Measurements from ENCODE around the gene ZNF575.
"Not testable (repeated sequence)": the region's sequence is repeated elsewhere in the genome, so short reads cannot be mapped to it uniquely, and the experiment has no call there.

The ZNF575 gene

DNA sequence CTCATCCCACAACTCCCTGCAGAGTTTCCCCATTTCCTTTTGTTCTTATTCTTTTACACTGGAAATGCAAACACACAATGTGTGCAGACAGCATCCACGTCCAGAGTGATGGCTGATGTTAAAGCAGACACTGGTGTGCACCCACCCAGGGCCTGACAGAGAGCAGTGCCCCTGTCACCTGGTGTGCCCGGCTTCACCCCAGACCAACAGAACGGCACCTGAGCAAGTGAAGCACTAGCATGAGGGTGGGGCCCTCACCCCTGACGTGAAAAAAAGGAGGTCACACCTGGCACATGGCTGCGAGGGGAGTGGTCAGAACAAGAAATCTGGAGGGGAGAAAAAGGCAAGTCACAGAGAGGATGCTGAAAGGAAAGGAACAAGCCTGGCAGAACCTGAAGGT, 12.3 kb downstream of the ZNF575 start:
- H4K20me1 ChIP-seq (ENCODE audit: insufficient read depth, low read length, poor library complexity, severe bottlenecking) = no peaks in the 10 kb centered on the region
- H3K9me2 ChIP-seq (replicated peaks; ENCODE audit: low read depth, low read length) = no peaks in the 10 kb centered on the region
- no peaks in the 10 kb centered on the region for H3K9me3 ChIP-seq (ENCODE audit: insufficient read depth, low read depth, low read length)
- H3K27me3 ChIP-seq (ENCODE audit: insufficient read depth, low read length, poor library complexity, severe bottlenecking) = no peaks in the 10 kb centered on the region
- no peaks in the 10 kb centered on the region for H3K4me1 ChIP-seq (ENCODE audit: insufficient read depth, low read length, poor library complexity, severe bottlenecking)
- no peak overlapping the region for H3K4me2 ChIP-seq (ENCODE audit: low read depth, low read length, poor library complexity, severe bottlenecking)
- no peak overlapping the region for H3K9ac ChIP-seq (ENCODE audit: low read depth, low read length, poor library complexity, severe bottlenecking)
- no peak overlapping the region for H3K4me3 ChIP-seq (ENCODE audit: low read length, poor library complexity, severe bottlenecking)
- no peak overlapping the region for H2AFZ ChIP-seq (ENCODE audit: low read length)
- no peaks in the 10 kb centered on the region for H3K79me2 ChIP-seq (ENCODE audit: insufficient read depth, low read length)
- TF ChIP-seq, protein P1, sequence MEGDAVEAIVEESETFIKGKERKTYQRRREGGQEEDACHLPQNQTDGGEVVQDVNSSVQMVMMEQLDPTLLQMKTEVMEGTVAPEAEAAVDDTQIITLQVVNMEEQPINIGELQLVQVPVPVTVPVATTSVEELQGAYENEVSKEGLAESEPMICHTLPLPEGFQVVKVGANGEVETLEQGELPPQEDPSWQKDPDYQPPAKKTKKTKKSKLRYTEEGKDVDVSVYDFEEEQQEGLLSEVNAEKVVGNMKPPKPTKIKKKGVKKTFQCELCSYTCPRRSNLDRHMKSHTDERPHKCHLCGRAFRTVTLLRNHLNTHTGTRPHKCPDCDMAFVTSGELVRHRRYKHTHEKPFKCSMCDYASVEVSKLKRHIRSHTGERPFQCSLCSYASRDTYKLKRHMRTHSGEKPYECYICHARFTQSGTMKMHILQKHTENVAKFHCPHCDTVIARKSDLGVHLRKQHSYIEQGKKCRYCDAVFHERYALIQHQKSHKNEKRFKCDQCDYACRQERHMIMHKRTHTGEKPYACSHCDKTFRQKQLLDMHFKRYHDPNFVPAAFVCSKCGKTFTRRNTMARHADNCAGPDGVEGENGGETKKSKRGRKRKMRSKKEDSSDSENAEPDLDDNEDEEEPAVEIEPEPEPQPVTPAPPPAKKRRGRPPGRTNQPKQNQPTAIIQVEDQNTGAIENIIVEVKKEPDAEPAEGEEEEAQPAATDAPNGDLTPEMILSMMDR (conservative IDR thresholded peaks at IDR 0.05; ENCODE audit: low read length) = no peak
- TF ChIP-seq EZH2phosphoT487 (IDR thresholded peaks at IDR 0.05; ENCODE audit: borderline replicate concordance) = no peak
- no peaks in the 10 kb centered on the region for H3F3A ChIP-seq (ENCODE audit: low read depth)
- peaks cover 36% of the 10 kb centered on the region; the same call in 1 of the 2 replicates for H3K36me3 ChIP-seq (ENCODE audit: insufficient read depth, low read length)

DNA sequence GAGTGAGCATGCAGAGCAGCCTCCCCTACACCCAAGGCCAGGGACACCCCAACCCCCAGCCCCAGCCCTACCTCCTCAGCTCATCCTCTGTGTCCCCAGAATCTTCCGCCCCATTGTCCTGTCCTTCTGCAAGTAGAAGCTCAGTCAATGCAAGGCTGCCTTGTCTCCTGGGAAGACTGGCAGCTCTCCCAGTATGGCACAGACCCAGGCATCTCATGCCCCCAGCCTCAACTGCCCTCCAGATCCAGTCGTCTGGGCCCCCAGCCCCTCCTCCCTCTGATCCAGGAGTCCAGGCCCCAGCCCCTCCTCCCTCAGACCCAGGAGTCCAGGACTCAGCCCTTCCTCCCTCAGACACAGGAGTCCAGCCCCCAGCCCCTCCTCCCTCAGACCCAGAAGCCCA, 13.0 kb downstream of the ZNF575 start:
- H4K20me1 ChIP-seq (ENCODE audit: insufficient read depth, low read length, poor library complexity, severe bottlenecking) = no peaks in the 10 kb centered on the region
- H3K9me2 ChIP-seq (replicated peaks; ENCODE audit: low read depth, low read length) = no peaks in the 10 kb centered on the region
- no peak overlapping the region for H2AFZ ChIP-seq (ENCODE audit: low read length)
- H3K27me3 ChIP-seq (ENCODE audit: insufficient read depth, low read length, poor library complexity, severe bottlenecking) = no peaks in the 10 kb centered on the region
- no peaks in the 10 kb centered on the region for H3K79me2 ChIP-seq (ENCODE audit: insufficient read depth, low read length)
- H3K4me2 ChIP-seq (ENCODE audit: low read depth, low read length, poor library complexity, severe bottlenecking) = no peak overlapping the region
- TF ChIP-seq, protein P1 (conservative IDR thresholded peaks at IDR 0.05; ENCODE audit: low read length) = no peak
- no peak for TF ChIP-seq EZH2phosphoT487 (IDR thresholded peaks at IDR 0.05; ENCODE audit: borderline replicate concordance)
- no peaks in the 10 kb centered on the region for H3K9me3 ChIP-seq (ENCODE audit: insufficient read depth, low read depth, low read length)
- H3F3A ChIP-seq (ENCODE audit: low read depth) = no peaks in the 10 kb centered on the region
- H3K4me1 ChIP-seq (ENCODE audit: insufficient read depth, low read length, poor library complexity, severe bottlenecking) = no peaks in the 10 kb centered on the region
- no peak overlapping the region for H3K4me3 ChIP-seq (ENCODE audit: low read length, poor library complexity, severe bottlenecking)
- H3K36me3 ChIP-seq (ENCODE audit: insufficient read depth, low read length) = peaks cover 38% of the 10 kb centered on the region; the same call in 1 of the 2 replicates
- no peak overlapping the region for H3K9ac ChIP-seq (ENCODE audit: low read depth, low read length, poor library complexity, severe bottlenecking)

DNA sequence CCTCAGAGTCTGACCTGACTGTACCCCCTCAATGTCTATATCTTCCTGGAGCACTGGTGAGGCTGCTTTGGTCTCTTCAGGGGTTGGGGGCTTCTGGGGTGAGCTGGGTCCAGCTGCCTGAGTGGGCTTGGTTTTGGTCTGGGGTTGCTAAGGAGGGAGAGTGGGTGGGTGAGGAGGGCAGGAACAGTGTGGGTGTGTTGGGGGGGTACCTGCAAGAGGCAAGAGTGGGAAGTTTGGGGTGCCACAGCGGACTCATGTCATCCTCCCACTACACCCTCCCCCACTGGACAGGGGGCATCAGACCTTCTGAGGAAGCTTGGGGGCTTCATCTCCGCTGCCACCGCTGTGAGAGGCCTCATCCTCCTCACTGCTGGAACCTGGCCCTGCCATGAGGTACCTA, 13.6 kb downstream of the ZNF575 start:
- Histone ChIP-seq H3K9ac (ENCODE audit: low read depth, low read length, poor library complexity, severe bottlenecking) (no peak overlapping the region), H3F3A (ENCODE audit: low read depth) (no peaks in the 10 kb centered on the region), H3K4me3 (ENCODE audit: low read length, poor library complexity, severe bottlenecking) (no peak overlapping the region), H3K4me2 (ENCODE audit: low read depth, low read length, poor library complexity, severe bottlenecking) (no peak overlapping the region), H3K36me3 (ENCODE audit: insufficient read depth, low read length) (peaks cover 42% of the 10 kb centered on the region; the same call in 1 of the 2 replicates), H3K9me3 (ENCODE audit: insufficient read depth, low read depth, low read length) (no peaks in the 10 kb centered on the region), H4K20me1 (ENCODE audit: insufficient read depth, low read length, poor library complexity, severe bottlenecking) (no peaks in the 10 kb centered on the region), H2AFZ (ENCODE audit: low read length) (no peak overlapping the region), H3K79me2 (ENCODE audit: insufficient read depth, low read length) (no peaks in the 10 kb centered on the region), H3K9me2 (replicated peaks; ENCODE audit: low read depth, low read length) (no peaks in the 10 kb centered on the region), H3K27me3 (ENCODE audit: insufficient read depth, low read length, poor library complexity, severe bottlenecking) (no peaks in the 10 kb centered on the region), H3K4me1 (ENCODE audit: insufficient read depth, low read length, poor library complexity, severe bottlenecking) (no peaks in the 10 kb centered on the region)
- TF ChIP-seq EZH2phosphoT487 (IDR thresholded peaks at IDR 0.05; ENCODE audit: borderline replicate concordance) = no peak
- TF ChIP-seq, protein P1 (conservative IDR thresholded peaks at IDR 0.05; ENCODE audit: low read length) = no peak

DNA sequence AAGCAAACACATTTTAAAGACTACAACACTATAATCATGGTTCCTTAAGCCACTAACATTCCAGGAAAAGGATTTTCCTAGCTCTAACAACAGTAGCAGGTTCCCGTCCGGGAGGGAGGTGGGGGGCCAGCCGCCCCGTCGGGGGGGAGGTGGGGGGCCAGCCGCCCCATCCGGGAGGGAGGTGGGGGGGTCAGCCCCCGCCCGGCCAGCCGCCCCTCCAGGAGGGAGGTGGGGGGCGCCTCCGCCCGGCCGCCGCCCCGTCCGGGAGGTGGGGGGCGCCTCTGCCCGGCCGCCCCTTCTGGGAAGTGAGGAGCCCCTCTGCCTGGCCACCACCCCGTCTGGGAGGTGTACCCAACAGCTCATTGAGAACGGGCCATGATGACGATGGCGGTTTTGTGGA, 14.9 kb downstream of the ZNF575 start:
- H3F3A ChIP-seq (ENCODE audit: low read depth); H3K4me2 ChIP-seq (ENCODE audit: low read depth, low read length, poor library complexity, severe bottlenecking); H3K9ac ChIP-seq (ENCODE audit: low read depth, low read length, poor library complexity, severe bottlenecking); H3K79me2 ChIP-seq (ENCODE audit: insufficient read depth, low read length); H3K27me3 ChIP-seq (ENCODE audit: insufficient read depth, low read length, poor library complexity, severe bottlenecking); H3K4me3 ChIP-seq (ENCODE audit: low read length, poor library complexity, severe bottlenecking); H3K9me3 ChIP-seq (ENCODE audit: insufficient read depth, low read depth, low read length); H4K20me1 ChIP-seq (ENCODE audit: insufficient read depth, low read length, poor library complexity, severe bottlenecking); H3K4me1 ChIP-seq (ENCODE audit: insufficient read depth, low read length, poor library complexity, severe bottlenecking); H2AFZ ChIP-seq (ENCODE audit: low read length); H3K9me2 ChIP-seq (replicated peaks; ENCODE audit: low read depth, low read length): not testable (repeated sequence)
- H3K36me3 ChIP-seq (ENCODE audit: insufficient read depth, low read length) = peaks cover 47% of the 10 kb centered on the region; the same call in 1 of the 2 replicates
